ENCODE measurements around the gene OSER1. TPM values are rescaled to one million over a fixed set of nuclear protein-coding genes. Genes with fewer than 3 reads are reported as not detected.

Gene OSER1
- total RNA-seq, 1 experiment from 2014 or later = 34.8 TPM

DNA sequence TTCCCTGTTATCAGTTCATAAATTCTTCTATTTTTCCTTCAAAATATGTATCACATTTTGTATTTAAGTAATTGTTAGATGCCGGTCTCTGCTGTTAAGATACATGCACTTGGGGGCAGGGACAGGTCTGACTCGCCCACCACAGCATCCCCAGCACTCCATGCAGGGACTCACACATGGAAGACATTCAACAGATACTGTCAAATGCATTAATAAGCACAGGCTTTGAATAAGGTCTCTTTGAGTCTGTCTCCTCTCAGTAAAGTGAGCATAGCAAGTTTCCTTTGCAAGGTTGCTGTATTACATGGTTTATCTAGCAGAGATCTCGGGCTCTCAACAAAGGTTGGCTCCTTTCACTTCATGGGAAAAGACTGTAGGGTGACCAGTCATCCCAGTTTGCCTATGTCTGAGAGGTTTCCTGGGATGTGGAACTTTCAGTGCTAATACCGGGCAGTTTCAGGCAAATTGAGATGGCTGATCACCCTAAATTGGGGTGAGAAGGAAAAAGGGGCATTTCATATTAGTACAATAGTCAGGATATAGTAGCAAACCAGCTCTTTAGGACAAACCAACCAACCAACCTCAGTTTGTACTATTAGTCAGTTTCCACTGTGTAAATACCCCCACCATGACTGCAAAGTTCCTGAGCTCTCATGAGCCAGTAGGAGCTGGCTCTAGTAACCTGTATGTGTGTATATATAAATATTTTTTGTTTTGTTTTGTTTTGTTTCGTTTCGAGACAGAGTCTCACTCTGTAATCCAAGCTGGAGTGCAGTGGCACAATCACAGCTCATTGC is 38.6 kb downstream of the OSER1 start:
- CTCF ChIA-PET = interaction anchor here (0.8 to 1.5 kb wide), 3 partner anchors 18 to 55 kb away, joined by 4 to 10 read pairs (median 8); no protein-coding TSS in a partner anchor
- Histone ChIP-seq H3K9me2 (replicated peaks; ENCODE audit: low read length) (no peaks in the 10 kb centered on the region), H3K4me2 (ENCODE audit: low read length) (peak overlapping the region; percentile 75)

DNA sequence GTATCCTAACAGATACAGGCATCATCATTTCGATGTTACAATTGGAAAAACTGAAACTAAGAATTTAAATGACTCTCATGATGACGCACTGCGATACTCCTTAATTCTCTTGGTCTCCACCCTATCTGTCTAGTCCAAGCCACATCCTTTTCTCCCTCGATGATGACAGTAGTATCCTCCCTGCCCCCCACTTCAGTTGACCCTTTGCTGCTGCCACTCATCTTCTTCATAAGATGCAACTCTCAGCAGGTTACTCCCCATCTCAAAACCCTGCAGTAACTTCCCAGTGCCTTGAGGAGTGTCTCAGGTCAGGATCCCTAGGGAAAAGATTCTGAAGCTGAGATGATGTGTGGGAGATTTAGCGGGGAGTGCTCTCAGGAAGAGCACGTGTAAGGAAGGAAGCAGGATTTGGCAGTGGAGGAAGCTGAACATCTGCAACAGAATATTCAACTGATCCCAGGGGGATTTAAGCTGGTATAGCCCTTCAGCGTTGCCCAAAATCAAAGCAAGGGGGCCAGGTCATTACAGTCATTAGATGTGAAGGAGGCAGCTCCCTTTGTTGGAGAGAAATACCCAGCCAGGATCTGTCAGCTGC is 39.7 kb downstream of the OSER1 start:
- BruUV-seq (replicated peaks) = no TSS peak
- no peaks in the 10 kb centered on the region for H3K27me3 ChIP-seq (ENCODE audit: low read length)

More for the DNA sequence above, 38.6 kb downstream of the OSER1 start:
- Histone ChIP-seq H3K27ac (ENCODE audit: low read length) (peak overlapping the region; percentile 97), H3K4me1 (ENCODE audit: insufficient read depth, low read length) (peaks cover 63% of the 10 kb centered on the region), H2AFZ (ENCODE audit: low read length) (0 out of 2 replicates have a peak overlapping the region, but pooled peaks have one; percentile 16), H3K79me2 (ENCODE audit: low read length) (peaks cover 7% of the 10 kb centered on the region), H3F3A (ENCODE audit: low read length, unreplicated experiment) (peaks cover 23% of the 10 kb centered on the region), H3K9me3 (ENCODE audit: low read length) (no peaks in the 10 kb centered on the region), H3K4me3 (ENCODE audit: low read length) (peak overlapping the region; percentile 41; the same call in 1 of the 2 replicates), H3K27me3 (ENCODE audit: low read length) (no peaks in the 10 kb centered on the region), H3K36me3 (ENCODE audit: low read depth, low read length) (no peaks in the 10 kb centered on the region), H3K9ac (ENCODE audit: low read length) (peak overlapping the region; percentile 77), H4K20me1 (ENCODE audit: low read length) (no peaks in the 10 kb centered on the region)
- ATAC-seq (peak; percentile 83), DNase-seq (peak; percentile 92)
- POLR2A ChIA-PET (ENCODE audit: unreplicated experiment) = interaction anchor here (0.5 to 0.8 kb wide), 2 partner anchors 17 to 1608 kb away, joined by 3 read pairs; no protein-coding TSS in a partner anchor
- intact Hi-C loops (cut with micrococcal nuclease) = no loop called here
- no peak for TF ChIP-seq EZH2phosphoT487 (IDR thresholded peaks at IDR 0.05; ENCODE audit: borderline replicate concordance, low read length)
- TF ChIP-seq, protein P1, sequence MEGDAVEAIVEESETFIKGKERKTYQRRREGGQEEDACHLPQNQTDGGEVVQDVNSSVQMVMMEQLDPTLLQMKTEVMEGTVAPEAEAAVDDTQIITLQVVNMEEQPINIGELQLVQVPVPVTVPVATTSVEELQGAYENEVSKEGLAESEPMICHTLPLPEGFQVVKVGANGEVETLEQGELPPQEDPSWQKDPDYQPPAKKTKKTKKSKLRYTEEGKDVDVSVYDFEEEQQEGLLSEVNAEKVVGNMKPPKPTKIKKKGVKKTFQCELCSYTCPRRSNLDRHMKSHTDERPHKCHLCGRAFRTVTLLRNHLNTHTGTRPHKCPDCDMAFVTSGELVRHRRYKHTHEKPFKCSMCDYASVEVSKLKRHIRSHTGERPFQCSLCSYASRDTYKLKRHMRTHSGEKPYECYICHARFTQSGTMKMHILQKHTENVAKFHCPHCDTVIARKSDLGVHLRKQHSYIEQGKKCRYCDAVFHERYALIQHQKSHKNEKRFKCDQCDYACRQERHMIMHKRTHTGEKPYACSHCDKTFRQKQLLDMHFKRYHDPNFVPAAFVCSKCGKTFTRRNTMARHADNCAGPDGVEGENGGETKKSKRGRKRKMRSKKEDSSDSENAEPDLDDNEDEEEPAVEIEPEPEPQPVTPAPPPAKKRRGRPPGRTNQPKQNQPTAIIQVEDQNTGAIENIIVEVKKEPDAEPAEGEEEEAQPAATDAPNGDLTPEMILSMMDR (conservative IDR thresholded peaks at IDR 0.05; ENCODE audit: low read depth, low read length) = no peak
- no peak for TF ChIP-seq EZH2 (IDR thresholded peaks at IDR 0.05; ENCODE audit: low read length, unreplicated experiment)
- BruUV-seq (replicated peaks) = no TSS peak

More for the DNA sequence above, 39.7 kb downstream of the OSER1 start:
- Histone ChIP-seq H3K27ac (ENCODE audit: low read length) (peak overlapping the region; percentile 97), H2AFZ (ENCODE audit: low read length) (0 out of 2 replicates have a peak overlapping the region, but pooled peaks have one; percentile 16), H3K4me3 (ENCODE audit: low read length) (no peak overlapping the region), H3F3A (ENCODE audit: low read length, unreplicated experiment) (peaks cover 31% of the 10 kb centered on the region), H4K20me1 (ENCODE audit: low read length) (no peaks in the 10 kb centered on the region), H3K79me2 (ENCODE audit: low read length) (peaks cover 7% of the 10 kb centered on the region), H3K9me3 (ENCODE audit: low read length) (no peaks in the 10 kb centered on the region), H3K36me3 (ENCODE audit: low read depth, low read length) (no peaks in the 10 kb centered on the region), H3K4me2 (ENCODE audit: low read length) (peak overlapping the region; percentile 75), H3K9ac (ENCODE audit: low read length) (peak overlapping the region; percentile 77), H3K9me2 (replicated peaks; ENCODE audit: low read length) (no peaks in the 10 kb centered on the region), H3K4me1 (ENCODE audit: insufficient read depth, low read length) (peaks cover 70% of the 10 kb centered on the region)
- TF ChIP-seq EZH2phosphoT487 (IDR thresholded peaks at IDR 0.05; ENCODE audit: borderline replicate concordance, low read length) (no peak), EZH2 (IDR thresholded peaks at IDR 0.05; ENCODE audit: low read length, unreplicated experiment) (no peak)
- TF ChIP-seq, protein P1 (conservative IDR thresholded peaks at IDR 0.05; ENCODE audit: low read depth, low read length) = no peak
- intact Hi-C loops (cut with micrococcal nuclease) = no loop called here
- DNase-seq (no peak), ATAC-seq (no peak)
- POLR2A ChIA-PET (ENCODE audit: unreplicated experiment) = interaction anchor here (0.5 kb wide), 1 partner anchor 1609 kb away, joined by 3 read pairs; no protein-coding TSS in a partner anchor
- CTCF ChIA-PET = interaction anchor here (0.8 kb wide), 1 partner anchor 25 kb away, joined by 4 read pairs; no protein-coding TSS in a partner anchor
